H1 (cell line): Measurements from ENCODE around the gene KRTAP10-2. TPM values are rescaled to one million over a fixed set of nuclear protein-coding genes. Genes with fewer than 3 reads are reported as not detected.

Source experiments
- BCL11A ChIP-seq, 2 experiments: IDR thresholded peaks; one replicate each; pipeline ENCODE4 v1.6.1; 2011; ENCODE audit warnings: low read depth in 2 of 2, low read length in 2 of 2, mild to moderate bottlenecking in 2 of 2
- MAFK ChIP-seq: IDR thresholded peaks from 2 replicates; pipeline ENCODE4 v1.6.1; 2012; ENCODE audit warnings: low read depth, mild to moderate bottlenecking, improper control_type of control experiment, low read length
- POLR2A ChIP-seq, 2 experiments: IDR thresholded peaks; 1 replicate in 1 of 2; 2 replicates in 1 of 2; pipeline ENCODE4 v1.6.1; 2011; ENCODE audit warnings: low read depth in 2 of 2, low read length in 2 of 2, mild to moderate bottlenecking in 2 of 2; ENCODE audit errors: control extremely low read depth in 1 of 2
- polyA plus RNA-seq, 7 experiments: library from polyadenylated mRNA; depleted of rRNA in 3 of 7; stranded (reverse) in 5 of 7; unstranded in 2 of 7; fragments of >200 nt in 5 of 7; fragments of 200-250 nt in 2 of 7; gene quantifications; 1 replicate in 5 of 7; 2 replicates in 1 of 7; 4 replicates in 1 of 7; pipeline versions ENCODE4 v1.2.1 to v1.2.3, GENCODE V29; 2011 to 2013; ENCODE audit warnings: missing spikeins in 2 of 7, mixed read lengths in 2 of 7
- total RNA-seq: library from RNA; stranded (reverse); fragmentation: NEBNext Ultra II Directional; extraction: Animal tissue kit (Norgen Biotek cat#: 25700); gene quantifications from 2 replicates; pipeline ENCODE4 v1.2.1, GENCODE V29; 2021

The KRTAP10-2 gene
- total and polyA plus RNA-seq, 2 of the 8 experiments (the other 6 are each of a cell fraction or from before 2014, with no cell fraction given), result 0.11 TPM; not detected in 1

GRCh38 chr21:44578371-44579055, 27.2 kb upstream of the KRTAP10-2 start (continued):
- no peak for TF ChIP-seq POLR2A (IDR thresholded peaks at IDR 0.05; ENCODE audit: control extremely low read depth in 1 of 2, low read depth in 2 of 2, low read length in 2 of 2)
- no peak for TF ChIP-seq BCL11A (IDR thresholded peaks at IDR 0.05; ENCODE audit: low read depth in 2 of 2, low read length in 2 of 2)
- no peak for TF ChIP-seq MAFK
